ENCODE results near the gene ADARB2. TPM values are rescaled to one million over a fixed set of nuclear protein-coding genes. Genes with fewer than 3 reads are reported as not detected.

ADARB2 gene
- polyA plus RNA-seq, 1 of the 3 experiments (the other 2 are of a cell fraction) = not detected

GRCh38 chr10:1513221-1513620 is 224.1 kb downstream of the ADARB2 start:
- no peak overlapping the region for H3K4me3 ChIP-seq (ENCODE audit: low read depth in 2 of 2, low read length in 1 of 2)
- no peaks in the 10 kb centered on the region for H4K20me1 ChIP-seq (ENCODE audit: insufficient read depth)
- ChIA-PET CTCF (interaction anchor here (1.2 kb wide), 1 partner anchor 92 kb away, joined by 4 read pairs; no protein-coding TSS in a partner anchor), POLR2A (no interaction called here)
- no peak overlapping the region for H2AFZ ChIP-seq (ENCODE audit: low read depth)
- DNase-seq = no peak
- no peaks in the 10 kb centered on the region for H3K36me3 ChIP-seq (replicated peaks in 1 of 2; ENCODE audit: control insufficient read depth in 1 of 2, insufficient read depth in 2 of 2, low read length in 1 of 2)
- H3K79me2 ChIP-seq (ENCODE audit: insufficient read depth) = no peaks in the 10 kb centered on the region
- H3K9me2 ChIP-seq = no peaks in the 10 kb centered on the region
- TF ChIP-seq, protein P1, sequence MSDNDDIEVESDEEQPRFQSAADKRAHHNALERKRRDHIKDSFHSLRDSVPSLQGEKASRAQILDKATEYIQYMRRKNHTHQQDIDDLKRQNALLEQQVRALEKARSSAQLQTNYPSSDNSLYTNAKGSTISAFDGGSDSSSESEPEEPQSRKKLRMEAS (IDR thresholded peaks at IDR 0.05; ENCODE audit: low read depth) = no peak
- TF ChIP-seq RXRA (IDR thresholded peaks at IDR 0.05; ENCODE audit: borderline replicate concordance, low read depth) = no peak
- WGBS (ENCODE audit: low lambda C conversion rate) = 44% methylated on average over 5 of the region's 14 CpGs
- no peak overlapping the region for H3K27ac ChIP-seq (ENCODE audit: low read depth in 2 of 2, low read length in 1 of 2)
- H3K4me1 ChIP-seq (ENCODE audit: control insufficient read depth in 1 of 2, insufficient read depth in 2 of 2, low read depth in 1 of 2, low read length in 1 of 2) = peaks cover 0 to 3% of the 10 kb centered on the region in 2 experiments; a peak in 1 of 4 replicates
- no peak overlapping the region for H3K9ac ChIP-seq
- no peak overlapping the region for H3K4me2 ChIP-seq
- no peaks in the 10 kb centered on the region for H3K27me3 ChIP-seq (ENCODE audit: insufficient read depth)
- no peaks in the 10 kb centered on the region for H3F3A ChIP-seq (replicated peaks; ENCODE audit: insufficient read depth)
- H3K9me3 ChIP-seq = peaks cover 3% of the 10 kb centered on the region; the same call in 1 of the 2 replicates

DNA sequence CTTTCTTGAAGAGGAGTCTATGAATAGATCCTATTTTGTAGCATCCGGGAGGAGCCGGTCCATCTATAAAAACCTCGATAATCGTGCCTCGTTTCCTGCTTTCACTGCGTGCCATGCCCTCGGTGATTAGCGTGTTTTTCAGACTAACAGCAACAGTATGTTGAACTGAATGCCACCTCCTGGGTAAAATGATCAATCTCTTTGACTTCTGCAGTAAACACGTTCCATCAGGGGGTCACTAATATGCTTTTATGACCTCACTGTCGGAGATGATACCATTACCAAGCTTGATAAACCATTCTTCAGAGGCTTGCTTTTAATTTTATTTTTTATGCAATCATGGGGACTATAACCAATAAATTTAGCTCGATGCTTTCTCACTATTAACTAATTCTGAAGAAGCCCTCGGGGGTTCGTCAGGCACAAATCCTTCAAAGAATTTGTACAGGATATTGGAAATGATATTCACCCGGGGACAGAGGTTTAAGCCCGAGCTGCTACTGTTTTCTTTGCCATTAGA is 228.3 kb downstream of the ADARB2 start:
- Histone ChIP-seq H4K20me1 (ENCODE audit: insufficient read depth) (no peaks in the 10 kb centered on the region), H2AFZ (ENCODE audit: low read depth) (no peak overlapping the region), H3K4me2 (no peak overlapping the region), H3K27ac (ENCODE audit: low read depth in 2 of 2, low read length in 1 of 2) (peak overlapping the region in 1 of 2 experiments; percentile 53; a peak in 1 of 4 replicates), H3K4me3 (ENCODE audit: low read depth in 2 of 2, low read length in 1 of 2) (no peak overlapping the region), H3K9ac (no peak overlapping the region), H3F3A (replicated peaks; ENCODE audit: insufficient read depth) (no peaks in the 10 kb centered on the region), H3K4me1 (ENCODE audit: control insufficient read depth in 1 of 2, insufficient read depth in 2 of 2, low read depth in 1 of 2, low read length in 1 of 2) (peaks cover 0 to 3% of the 10 kb centered on the region in 2 experiments; a peak in 1 of 4 replicates), H3K27me3 (ENCODE audit: insufficient read depth) (no peaks in the 10 kb centered on the region), H3K9me2 (no peaks in the 10 kb centered on the region), H3K9me3 (no peaks in the 10 kb centered on the region), H3K36me3 (replicated peaks in 1 of 2; ENCODE audit: control insufficient read depth in 1 of 2, insufficient read depth in 2 of 2, low read length in 1 of 2) (no peaks in the 10 kb centered on the region), H3K79me2 (ENCODE audit: insufficient read depth) (no peaks in the 10 kb centered on the region)
- TF ChIP-seq MEF2A (IDR thresholded peaks at IDR 0.05; ENCODE audit: borderline replicate concordance, low read depth) (no peak), JUND (IDR thresholded peaks at IDR 0.05) (no peak), GABPA (IDR thresholded peaks at IDR 0.05; ENCODE audit: low read depth) (no peak), EP300 (IDR thresholded peaks at IDR 0.05; ENCODE audit: borderline replicate concordance in 1 of 2, low read depth in 1 of 2, low read length in 1 of 2) (no peak), FOXM1 (IDR thresholded peaks at IDR 0.05; ENCODE audit: low read depth) (no peak)
- CTCF ChIA-PET = no interaction called here
- DNase-seq = no peak
- 39% methylated on average over 15 of the region's 15 CpGs for WGBS (ENCODE audit: low lambda C conversion rate)
- POLR2A ChIA-PET = no interaction called here

GRCh38 chr10:1508096-1508495 is 229.2 kb downstream of the ADARB2 start:
- Histone ChIP-seq H3K27ac (ENCODE audit: low read depth in 2 of 2, low read length in 1 of 2) (no peak overlapping the region), H3K4me3 (ENCODE audit: low read depth in 2 of 2, low read length in 1 of 2) (no peak overlapping the region), H3K79me2 (ENCODE audit: insufficient read depth) (no peaks in the 10 kb centered on the region), H3K9me2 (no peaks in the 10 kb centered on the region), H3K27me3 (ENCODE audit: insufficient read depth) (no peaks in the 10 kb centered on the region), H3K9ac (no peak overlapping the region), H3K4me1 (ENCODE audit: control insufficient read depth in 1 of 2, insufficient read depth in 2 of 2, low read depth in 1 of 2, low read length in 1 of 2) (peaks cover 0 to 3% of the 10 kb centered on the region in 2 experiments; a peak in 1 of 4 replicates), H2AFZ (ENCODE audit: low read depth) (no peak overlapping the region), H3K9me3 (no peaks in the 10 kb centered on the region), H3K36me3 (replicated peaks in 1 of 2; ENCODE audit: control insufficient read depth in 1 of 2, insufficient read depth in 2 of 2, low read length in 1 of 2) (no peaks in the 10 kb centered on the region), H3F3A (replicated peaks; ENCODE audit: insufficient read depth) (no peaks in the 10 kb centered on the region), H4K20me1 (ENCODE audit: insufficient read depth) (no peaks in the 10 kb centered on the region), H3K4me2 (no peak overlapping the region)
- CTCF ChIA-PET = no interaction called here
- 59% methylated on average over 13 of the region's 16 CpGs for WGBS (ENCODE audit: low lambda C conversion rate)
- TF ChIP-seq RXRA (IDR thresholded peaks at IDR 0.05; ENCODE audit: borderline replicate concordance, low read depth) (no peak), SMC3 (IDR thresholded peaks at IDR 0.05; ENCODE audit: low read depth, low read length) (no peak), MXI1 (IDR thresholded peaks at IDR 0.05; ENCODE audit: low read depth, low read length) (no peak), YY1 (IDR thresholded peaks at IDR 0.05; ENCODE audit: low read depth) (no peak), MEF2A (IDR thresholded peaks at IDR 0.05; ENCODE audit: borderline replicate concordance, low read depth) (no peak), IRF3 (IDR thresholded peaks at IDR 0.05; ENCODE audit: low read depth, low read length) (no peak), RAD21 (IDR thresholded peaks at IDR 0.05; ENCODE audit: low read length) (no peak), NRF1 (IDR thresholded peaks at IDR 0.05; ENCODE audit: low read depth, low read length) (no peak), FOSL2 (IDR thresholded peaks at IDR 0.05; ENCODE audit: borderline replicate concordance, low read depth) (no peak), RCOR1 (IDR thresholded peaks at IDR 0.05; ENCODE audit: low read length) (no peak), REST (IDR thresholded peaks at IDR 0.05; ENCODE audit: low read depth, low read length) (no peak), GABPA (IDR thresholded peaks at IDR 0.05; ENCODE audit: low read depth) (no peak)
- TF ChIP-seq, protein P2, sequence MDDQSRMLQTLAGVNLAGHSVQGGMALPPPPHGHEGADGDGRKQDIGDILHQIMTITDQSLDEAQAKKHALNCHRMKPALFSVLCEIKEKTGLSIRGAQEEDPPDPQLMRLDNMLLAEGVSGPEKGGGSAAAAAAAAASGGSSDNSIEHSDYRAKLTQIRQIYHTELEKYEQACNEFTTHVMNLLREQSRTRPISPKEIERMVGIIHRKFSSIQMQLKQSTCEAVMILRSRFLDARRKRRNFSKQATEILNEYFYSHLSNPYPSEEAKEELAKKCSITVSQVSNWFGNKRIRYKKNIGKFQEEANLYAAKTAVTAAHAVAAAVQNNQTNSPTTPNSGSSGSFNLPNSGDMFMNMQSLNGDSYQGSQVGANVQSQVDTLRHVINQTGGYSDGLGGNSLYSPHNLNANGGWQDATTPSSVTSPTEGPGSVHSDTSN (IDR thresholded peaks at IDR 0.05) = no peak
- DNase-seq = no peak
- POLR2A ChIA-PET = no interaction called here
